Neuronal stem cell (in vitro differentiated cells): Measurements from ENCODE around the gene ZNF618.

Source experiments
- DNase-seq: peaks from one replicate; pipeline ENCODE4 v3.0.0-alpha.2; 2013; ENCODE audit warnings: low spot score
- H2AFZ ChIP-seq: one replicate; pipeline ENCODE4 v1.6.1; 2013; ENCODE audit warnings: mild to moderate bottlenecking, low read length, inconsistent platforms
- H2AK5ac ChIP-seq: 2 replicates; pipeline ENCODE4 v1.6.1; 2013; ENCODE audit warnings: low read depth, mild to moderate bottlenecking, inconsistent platforms, low read length, moderate library complexity, mixed read lengths
- H2BK120ac ChIP-seq: 2 replicates; pipeline ENCODE4 v1.6.1; 2013; ENCODE audit warnings: low read depth, mild to moderate bottlenecking, inconsistent platforms, low read length, moderate library complexity, mixed read lengths
- H2BK12ac ChIP-seq: one replicate; pipeline ENCODE4 v1.6.1; 2013; ENCODE audit warnings: low read length, inconsistent platforms
- H2BK15ac ChIP-seq: 2 replicates; pipeline ENCODE4 v1.6.1; 2013; ENCODE audit warnings: mild to moderate bottlenecking, low read length, inconsistent platforms, mixed read lengths
- H2BK5ac ChIP-seq: one replicate; pipeline ENCODE4 v1.6.1; 2013; ENCODE audit warnings: inconsistent platforms, mild to moderate bottlenecking, low read length, moderate library complexity
- H3K14ac ChIP-seq: one replicate; pipeline ENCODE4 v1.6.1; 2013; ENCODE audit warnings: low read length, inconsistent platforms
- H3K18ac ChIP-seq: 2 replicates; pipeline ENCODE4 v1.6.1; 2013; ENCODE audit warnings: low read length, inconsistent platforms
- H3K23ac ChIP-seq: 2 replicates; pipeline ENCODE4 v1.6.1; 2013; ENCODE audit warnings: low read depth, mild to moderate bottlenecking, mixed read lengths, low read length, inconsistent platforms; ENCODE audit not compliant: poor library complexity
- H3K27ac ChIP-seq: replicated peaks from 3 replicates; pipeline ENCODE4 v1.5.1; 2013; ENCODE audit warnings: low read length, inconsistent platforms
- H3K27me3 ChIP-seq, 3 experiments: 2 replicates each; pipeline ENCODE4 v1.6.1; 2013; ENCODE audit warnings: low read length in 3 of 3, mild to moderate bottlenecking in 2 of 3, inconsistent platforms in 1 of 3, low read depth in 1 of 3, mixed read lengths in 1 of 3, moderate library complexity in 1 of 3; ENCODE audit not compliant: control insufficient read depth in 3 of 3, insufficient read depth in 3 of 3
- H3K36me3 ChIP-seq, 2 donors: replicated peaks in 1 of 2; 2 replicates each; pipeline ENCODE4 v1.6.1; 2013; ENCODE audit warnings: low read length in 2 of 2; ENCODE audit not compliant: control insufficient read depth in 2 of 2, insufficient read depth in 2 of 2
- H3K4ac ChIP-seq: 2 replicates; pipeline ENCODE4 v1.6.1; 2013; ENCODE audit warnings: inconsistent platforms, mild to moderate bottlenecking, low read length, moderate library complexity
- H3K4me1 ChIP-seq, 2 donors: 1 replicate in 1 of 2; 2 replicates in 1 of 2; pipeline ENCODE4 v1.6.1; 2013; ENCODE audit warnings: low read length in 2 of 2, low read depth in 1 of 2; ENCODE audit not compliant: control insufficient read depth in 2 of 2, insufficient read depth in 1 of 2
- H3K4me2 ChIP-seq: one replicate; pipeline ENCODE4 v1.6.1; 2013; ENCODE audit warnings: mild to moderate bottlenecking, low read length, inconsistent platforms; ENCODE audit not compliant: insufficient read depth, poor library complexity, severe bottlenecking
- H3K4me3 ChIP-seq, 2 donors: 2 replicates each; pipeline ENCODE4 v1.5.1; 2013; ENCODE audit warnings: low read length in 2 of 2, mild to moderate bottlenecking in 2 of 2, inconsistent platforms in 1 of 2, moderate library complexity in 1 of 2
- H3K79me1 ChIP-seq: one replicate; pipeline ENCODE4 v1.6.1; 2013; ENCODE audit warnings: low read depth, mild to moderate bottlenecking, inconsistent platforms, low read length, moderate library complexity
- H3K9ac ChIP-seq: one replicate; pipeline ENCODE4 v1.6.1; 2013; ENCODE audit warnings: mild to moderate bottlenecking, low read depth, low read length, inconsistent platforms; ENCODE audit not compliant: poor library complexity
- H3K9me3 ChIP-seq, 2 donors: replicated peaks in 1 of 2; 2 replicates each; pipeline versions ENCODE3 to v1.6.1; 2013; ENCODE audit warnings: low read length in 2 of 2, mild to moderate bottlenecking in 2 of 2, inconsistent platforms in 1 of 2, low read depth in 1 of 2, mixed read lengths in 1 of 2, moderate library complexity in 1 of 2; ENCODE audit not compliant: control insufficient read depth in 2 of 2, insufficient read depth in 1 of 2
- H4K8ac ChIP-seq: one replicate; pipeline ENCODE4 v1.6.1; 2013; ENCODE audit warnings: low read depth, mild to moderate bottlenecking, inconsistent platforms, low read length, moderate library complexity
- H4K91ac ChIP-seq: one replicate; pipeline ENCODE4 v1.6.1; 2013; ENCODE audit warnings: low read length, low read depth, mild to moderate bottlenecking, inconsistent platforms; ENCODE audit not compliant: poor library complexity
- WGBS, 2 donors: extraction: QIAGEN DNeasy Blood & Tissue Kit; methylation state at CpG; one replicate each; pipeline ENCODE4 v1.1.7; 2013; ENCODE audit warnings: missing lambda C conversion rate in 2 of 2, mixed read lengths in 1 of 2; ENCODE audit not compliant: insufficient read length in 2 of 2, insufficient replicate concordance in 1 of 2; ENCODE audit errors: extremely low coverage in 2 of 2; 5-methylcytosine and 5-hydroxymethylcytosine counted together

ZNF618 gene

DNA sequence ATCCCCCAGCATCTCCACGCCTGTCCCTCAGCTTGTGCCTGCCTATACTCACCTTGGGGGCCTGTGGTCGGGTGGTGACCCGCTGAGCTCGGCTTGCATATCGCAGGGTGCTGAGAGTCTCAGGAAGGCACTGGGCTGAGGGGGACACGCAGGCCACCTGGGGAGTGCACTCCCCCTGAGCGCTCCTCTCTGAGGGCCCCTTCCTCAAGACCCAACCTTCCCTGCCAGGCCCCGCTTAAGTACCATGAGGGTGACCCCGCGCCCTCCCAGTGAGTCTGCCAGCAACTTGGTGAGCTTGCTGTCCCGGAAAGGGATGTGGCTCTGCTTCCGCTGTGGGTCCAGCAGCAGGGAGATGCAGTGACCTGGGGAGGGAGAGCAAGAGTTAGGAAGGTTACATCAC, 218.9 kb downstream of the ZNF618 start:
- H3K9ac ChIP-seq = no peak overlapping the region
- H3K18ac ChIP-seq = no peak overlapping the region
- no peak for DNase-seq
- H3K27ac ChIP-seq = no peak overlapping the region
- no peak overlapping the region for H4K8ac ChIP-seq
- peak overlapping the region; percentile 17 for H2AK5ac ChIP-seq
- peaks cover 0 to 63% (median 33%) of the 10 kb centered on the region in 3 experiments for H3K27me3 ChIP-seq
- H3K4me1 ChIP-seq = peaks cover 5 to 8% of the 10 kb centered on the region in 2 donors
- H3K9me3 ChIP-seq = no peaks in the 10 kb centered on the region
- H3K36me3 ChIP-seq = no peaks in the 10 kb centered on the region
- no peak overlapping the region for H2BK15ac ChIP-seq
- H3K79me1 ChIP-seq = no peaks in the 10 kb centered on the region
- H2BK5ac ChIP-seq = no peak overlapping the region
- peak overlapping the region; percentile 0 for H3K23ac ChIP-seq
- H3K4me2 ChIP-seq = no peak overlapping the region
- H3K14ac ChIP-seq = no peak overlapping the region
- WGBS, 2 donors = no CpG with 5 or more reads among the region's 12 CpGs
- no peak overlapping the region for H3K4me3 ChIP-seq
- no peak overlapping the region for H3K4ac ChIP-seq
- no peak overlapping the region for H2AFZ ChIP-seq
- H2BK12ac ChIP-seq = no peak overlapping the region
- no peak overlapping the region for H4K91ac ChIP-seq
- no peak overlapping the region for H2BK120ac ChIP-seq

DNA sequence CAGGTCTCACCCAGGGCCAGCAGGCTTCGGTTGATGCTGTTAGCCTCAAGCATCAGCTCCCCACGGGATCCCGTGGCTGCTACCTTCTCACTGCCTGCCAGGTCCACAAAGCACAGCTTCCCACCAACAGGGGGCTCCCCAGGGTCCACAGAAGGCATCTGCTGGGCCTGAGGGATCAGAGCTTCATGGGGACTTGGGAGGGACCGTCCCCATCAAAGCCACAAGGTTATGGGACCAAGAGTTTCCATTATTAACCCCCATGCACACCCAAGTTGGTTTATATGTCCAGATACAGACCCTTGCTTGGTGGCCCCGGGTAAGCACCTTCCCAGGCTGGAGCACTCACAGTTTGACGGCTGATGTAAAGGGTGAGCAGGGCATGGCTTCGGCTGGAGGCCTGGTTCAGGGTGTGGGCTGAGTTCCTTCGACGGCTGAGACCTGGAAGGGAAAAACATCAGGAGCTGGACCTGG, 220.0 kb downstream of the ZNF618 start:
- Histone ChIP-seq H2BK12ac (no peak overlapping the region), H3K4me1 (peaks cover 5 to 8% of the 10 kb centered on the region in 2 donors), H3K23ac (no peak overlapping the region), H3K4me3 (no peak overlapping the region), H3K14ac (no peak overlapping the region), H3K27me3 (peaks cover 0 to 73% (median 33%) of the 10 kb centered on the region in 3 experiments), H3K9ac (no peak overlapping the region), H3K4me2 (no peak overlapping the region), H3K18ac (no peak overlapping the region), H4K91ac (no peak overlapping the region), H4K8ac (no peak overlapping the region), H2BK120ac (no peak overlapping the region), H3K27ac (no peak overlapping the region), H3K4ac (no peak overlapping the region), H2BK5ac (no peak overlapping the region), H2AFZ (no peak overlapping the region), H2AK5ac (no peak overlapping the region), H3K36me3 (no peaks in the 10 kb centered on the region), H2BK15ac (no peak overlapping the region), H3K9me3 (no peaks in the 10 kb centered on the region), H3K79me1 (no peaks in the 10 kb centered on the region)
- DNase-seq = no peak
- WGBS, 2 donors = no CpG with 5 or more reads among the region's 9 CpGs

DNA sequence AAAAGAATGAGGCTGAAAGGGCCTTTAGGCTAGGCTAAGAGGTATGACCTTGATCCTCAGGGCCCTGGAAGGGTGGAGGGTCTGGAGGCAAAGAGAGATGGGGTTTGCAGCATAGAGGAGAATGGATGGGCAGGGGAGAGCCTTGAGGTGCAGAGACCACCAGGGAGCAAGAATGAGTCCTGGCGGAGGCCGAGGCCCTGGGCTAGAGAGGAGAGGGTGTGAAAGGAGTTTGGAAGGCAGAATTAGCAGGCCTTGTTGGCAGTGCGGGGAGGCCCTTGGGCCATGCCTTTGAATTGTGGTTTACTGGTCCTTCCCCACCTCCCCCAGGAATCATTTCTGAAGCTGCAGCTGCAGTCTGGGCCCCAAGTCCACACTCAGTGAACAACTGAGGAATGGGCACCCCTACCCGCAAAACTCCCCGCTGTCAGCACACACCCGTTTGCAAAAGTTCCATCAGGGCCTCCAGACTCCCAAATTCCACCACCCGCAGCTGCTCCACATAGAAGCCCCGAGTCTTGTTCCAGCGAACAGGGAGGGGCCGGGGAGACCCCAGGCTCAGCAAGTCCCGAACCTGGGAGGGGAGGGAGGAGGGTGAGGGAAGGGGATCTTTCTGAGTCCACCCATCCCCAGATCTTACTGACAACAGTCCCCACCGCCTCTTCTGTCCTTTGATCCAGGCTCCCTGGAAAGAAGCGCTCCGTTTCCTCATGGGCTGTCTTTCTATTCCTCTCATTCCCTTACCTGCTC, 220.9 kb downstream of the ZNF618 start:
- no peak overlapping the region for H3K18ac ChIP-seq
- no peak overlapping the region for H3K23ac ChIP-seq
- peaks cover 0 to 79% (median 33%) of the 10 kb centered on the region in 3 experiments for H3K27me3 ChIP-seq
- no peaks in the 10 kb centered on the region for H3K36me3 ChIP-seq
- no peak overlapping the region for H2BK15ac ChIP-seq
- no peak overlapping the region for H4K91ac ChIP-seq
- H2AK5ac ChIP-seq = no peak overlapping the region
- no peak overlapping the region for H2BK5ac ChIP-seq
- no peak overlapping the region for H3K14ac ChIP-seq
- WGBS, 2 donors = no CpG with 5 or more reads among the region's 14 CpGs
- no peak overlapping the region for H3K9ac ChIP-seq
- no peak overlapping the region for H2BK12ac ChIP-seq
- H3K4ac ChIP-seq = no peak overlapping the region
- peaks cover 0 to 2% of the 10 kb centered on the region in 2 donors for H3K9me3 ChIP-seq
- no peak for DNase-seq
- H4K8ac ChIP-seq = no peak overlapping the region
- no peak overlapping the region for H3K27ac ChIP-seq
- H2BK120ac ChIP-seq = no peak overlapping the region
- no peaks in the 10 kb centered on the region for H3K79me1 ChIP-seq
- H3K4me3 ChIP-seq = no peak overlapping the region
- H3K4me2 ChIP-seq = no peak overlapping the region
- no peak overlapping the region for H2AFZ ChIP-seq
- peaks cover 5 to 8% of the 10 kb centered on the region in 2 donors for H3K4me1 ChIP-seq

DNA sequence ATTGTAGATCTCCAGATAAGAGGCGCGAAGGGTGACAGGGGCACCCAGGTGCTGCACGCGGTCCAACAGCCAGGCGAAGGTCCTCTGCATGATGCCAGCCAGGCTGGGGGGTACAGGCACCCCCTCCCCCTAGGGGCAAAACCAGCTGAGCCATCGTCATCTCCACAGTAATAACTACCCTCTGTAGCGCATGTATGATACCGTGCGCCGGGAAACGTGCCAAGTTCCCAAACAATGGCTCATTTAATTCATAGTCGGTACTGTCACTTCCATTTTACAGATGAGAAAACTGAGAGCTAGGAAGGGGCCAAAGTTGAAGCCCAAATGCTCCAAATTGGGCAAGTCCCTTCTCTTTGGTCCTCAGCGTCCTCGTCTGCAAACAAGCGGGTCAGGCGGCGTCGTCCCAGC, 221.5 kb downstream of the ZNF618 start:
- Histone ChIP-seq H3K79me1 (no peaks in the 10 kb centered on the region), H3K36me3 (no peaks in the 10 kb centered on the region), H2AK5ac (no peak overlapping the region), H2AFZ (no peak overlapping the region), H2BK15ac (no peak overlapping the region), H2BK12ac (no peak overlapping the region), H3K23ac (no peak overlapping the region), H4K8ac (no peak overlapping the region), H2BK120ac (no peak overlapping the region), H3K18ac (peak overlapping the region; percentile 78), H3K27me3 (peaks cover 0 to 79% (median 33%) of the 10 kb centered on the region in 3 experiments), H3K4me2 (peak overlapping the region; percentile 99), H2BK5ac (no peak overlapping the region), H3K9ac (no peak overlapping the region), H3K4me1 (peaks cover 5 to 8% of the 10 kb centered on the region in 2 donors), H3K4me3 (peak overlapping the region in 1 of 2 donors; percentile 85), H3K14ac (no peak overlapping the region), H3K27ac (no peak overlapping the region), H3K9me3 (peaks cover 0 to 2% of the 10 kb centered on the region in 2 donors), H3K4ac (no peak overlapping the region), H4K91ac (no peak overlapping the region)
- DNase-seq = no peak
- WGBS, 2 donors = no CpG with 5 or more reads among the region's 18 CpGs
